Right lobe of liver (tissue), 4 donors: ENCODE results near the gene UEVLD.

ENCODE experiments used
- POLR2A ChIP-seq: fragments of 450-650 bp; IDR thresholded peaks from one replicate; pipeline ENCODE4 v1.6.1; 2017; ENCODE audit warnings: antibody characterized with exemption, mild to moderate bottlenecking
- TF ChIP-seq, protein P1 (sequence below), 4 donors: fragments of 200-600 bp in 3 of 4; fragments of 450-650 bp in 1 of 4; IDR thresholded peaks; one replicate each; pipeline versions ENCODE4 v1.5.1 to v1.8.0; 2016 to 2022; ENCODE audit warnings: antibody characterized with exemption in 4 of 4, mild to moderate bottlenecking in 2 of 4
- donor health status: DM: no; HTN: no; CAD: no.
- donor health status: DM: no; HTN: no; CAD: no.
- donor health status: DM: no; HTN: yes; CAD: no.

DNA sequence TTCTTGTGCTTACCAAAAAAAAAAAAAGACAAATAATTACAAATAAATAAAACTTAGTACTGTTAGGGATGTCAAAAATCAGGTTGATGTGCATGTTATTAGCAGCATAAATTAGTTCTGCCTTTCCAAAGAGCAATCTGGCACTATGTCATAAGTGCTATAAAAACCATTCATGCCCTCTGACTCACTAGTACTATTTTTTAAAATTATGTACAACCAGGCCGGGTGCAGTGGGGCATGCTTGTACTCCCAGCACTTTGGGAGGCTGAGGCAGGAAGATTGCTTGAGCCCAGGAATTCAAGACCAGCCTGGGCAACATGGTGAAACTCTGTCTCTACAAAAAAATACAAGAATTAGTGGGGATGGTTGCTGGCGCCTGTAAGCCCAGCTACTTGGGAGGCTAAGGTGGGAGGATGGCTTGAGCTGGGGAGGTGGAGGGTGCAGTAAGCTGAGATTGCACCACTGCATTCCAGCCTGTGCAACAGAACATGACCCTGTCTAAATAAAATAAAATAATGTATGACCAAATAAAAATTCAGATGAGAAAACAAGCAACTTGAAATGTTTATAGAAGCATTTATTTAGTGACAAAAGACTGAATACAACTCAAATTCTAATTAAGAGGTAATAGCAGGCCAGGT, 25.3 kb downstream of the UEVLD start:
- TF ChIP-seq, protein P1, sequence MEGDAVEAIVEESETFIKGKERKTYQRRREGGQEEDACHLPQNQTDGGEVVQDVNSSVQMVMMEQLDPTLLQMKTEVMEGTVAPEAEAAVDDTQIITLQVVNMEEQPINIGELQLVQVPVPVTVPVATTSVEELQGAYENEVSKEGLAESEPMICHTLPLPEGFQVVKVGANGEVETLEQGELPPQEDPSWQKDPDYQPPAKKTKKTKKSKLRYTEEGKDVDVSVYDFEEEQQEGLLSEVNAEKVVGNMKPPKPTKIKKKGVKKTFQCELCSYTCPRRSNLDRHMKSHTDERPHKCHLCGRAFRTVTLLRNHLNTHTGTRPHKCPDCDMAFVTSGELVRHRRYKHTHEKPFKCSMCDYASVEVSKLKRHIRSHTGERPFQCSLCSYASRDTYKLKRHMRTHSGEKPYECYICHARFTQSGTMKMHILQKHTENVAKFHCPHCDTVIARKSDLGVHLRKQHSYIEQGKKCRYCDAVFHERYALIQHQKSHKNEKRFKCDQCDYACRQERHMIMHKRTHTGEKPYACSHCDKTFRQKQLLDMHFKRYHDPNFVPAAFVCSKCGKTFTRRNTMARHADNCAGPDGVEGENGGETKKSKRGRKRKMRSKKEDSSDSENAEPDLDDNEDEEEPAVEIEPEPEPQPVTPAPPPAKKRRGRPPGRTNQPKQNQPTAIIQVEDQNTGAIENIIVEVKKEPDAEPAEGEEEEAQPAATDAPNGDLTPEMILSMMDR (IDR thresholded peaks at IDR 0.05): no peak
- no peak for TF ChIP-seq POLR2A
